Embryonic facial prominence (tissue), 1 donor: ENCODE measurements around the gene PIGV.

Source experiments
- DNase-seq: peaks from one replicate; pipeline ENCODE4 v3.0.0-alpha.2; 2016; ENCODE audit errors: extremely low spot score

Gene PIGV

DNA sequence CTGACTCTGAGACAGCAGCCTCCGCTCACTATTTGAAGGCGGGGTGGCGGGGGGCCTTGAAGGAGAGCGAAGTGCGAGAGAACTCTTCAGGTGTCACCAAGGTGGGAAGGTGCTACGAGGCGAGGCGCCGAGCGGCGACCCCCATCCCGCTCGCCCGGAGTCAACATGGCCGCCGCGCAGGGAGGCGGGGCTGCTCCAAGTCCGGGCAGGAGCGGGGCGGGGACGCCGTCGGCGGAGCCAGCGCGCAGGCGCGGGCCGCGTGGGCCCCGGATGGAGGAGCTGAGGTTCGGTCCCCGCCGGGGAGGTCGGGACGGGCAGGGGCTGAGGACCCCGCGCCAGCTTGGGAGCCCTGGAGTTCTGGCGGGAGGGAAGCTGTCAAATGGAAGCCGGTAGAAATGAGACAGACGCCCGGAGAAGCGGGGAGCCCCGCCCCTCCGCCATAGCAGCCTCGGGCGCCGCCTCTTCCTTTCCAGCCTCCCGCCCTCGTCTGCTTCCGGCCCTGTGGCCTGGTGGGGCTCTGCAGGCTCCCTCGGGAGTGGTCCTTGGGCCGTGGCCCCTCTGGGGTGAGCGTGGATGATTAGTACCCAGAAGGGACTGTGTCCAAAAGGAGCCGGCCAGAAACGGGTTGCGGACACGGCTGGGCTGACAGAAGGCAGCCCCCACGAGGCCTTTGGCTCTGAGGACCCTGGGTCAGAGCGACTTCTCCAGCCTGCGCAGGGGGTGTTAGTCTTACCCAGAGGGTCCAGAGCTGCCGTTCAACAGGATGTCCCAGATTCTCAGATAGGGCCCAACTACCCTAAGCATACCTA is at the start of gene PIGV:
Gene PIGV (plus strand): TSS at position 245 of the 809 bp plus-strand sequence. CDS start 2,866 bp downstream, outside the sequence.
- DNase-seq, result peak; percentile 83

DNA sequence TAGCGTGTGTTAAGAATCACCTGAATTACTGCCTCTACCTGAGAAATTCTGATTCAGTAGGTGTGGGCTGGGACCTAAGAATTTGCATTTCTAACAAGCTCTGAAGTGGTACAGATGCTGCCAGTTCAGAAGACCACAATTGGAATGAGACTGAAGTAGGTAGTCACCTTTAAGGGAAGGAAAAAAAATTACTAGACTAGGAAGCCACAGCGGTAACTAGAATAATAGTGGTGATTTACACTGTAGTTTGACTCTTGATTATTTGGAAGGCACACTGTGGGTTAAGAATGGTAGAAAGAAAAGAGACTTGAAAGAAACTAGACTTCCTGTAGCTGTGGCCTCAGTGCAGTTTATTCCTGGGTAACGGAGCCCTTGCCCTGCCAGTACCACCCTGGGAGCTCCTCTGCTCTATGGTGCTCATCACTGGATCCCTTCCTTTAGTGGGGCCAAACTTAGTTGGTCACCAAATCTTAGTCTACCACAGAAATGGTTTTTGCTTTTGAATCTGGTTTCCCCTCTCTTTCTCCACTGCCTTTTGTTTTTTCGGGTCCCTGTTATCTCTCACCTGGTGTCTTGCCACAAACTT is 48.3 kb upstream of the PIGV start:
- DNase-seq, result no peak

DNA sequence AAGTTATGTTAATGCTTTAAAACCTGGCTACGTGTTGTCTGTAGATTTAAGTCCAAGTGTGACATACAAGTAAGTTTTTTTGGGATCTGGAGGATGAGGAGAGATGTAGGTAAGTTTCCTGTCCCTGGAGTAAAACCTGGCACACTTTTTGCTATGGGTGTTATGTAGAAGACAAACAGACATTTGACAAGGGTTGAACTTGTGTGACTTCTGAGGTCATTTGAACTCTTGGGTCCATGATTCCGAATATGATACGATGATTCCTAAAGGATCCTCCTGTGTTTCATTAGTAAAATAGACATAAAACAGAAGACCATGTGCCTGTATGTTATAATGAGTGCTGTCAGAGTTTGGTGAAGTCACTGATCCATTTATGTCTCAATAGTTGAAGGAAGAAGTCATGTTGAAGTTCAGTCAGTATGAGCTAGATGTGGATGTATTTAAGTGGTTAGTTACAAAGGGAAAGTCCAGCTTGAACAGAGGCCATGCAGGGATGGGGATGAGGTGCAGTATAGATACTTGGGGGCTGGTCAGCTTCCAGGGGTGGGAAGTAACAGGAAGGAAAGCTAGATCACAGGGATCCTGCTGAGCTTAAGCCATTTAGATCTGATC is 47.6 kb upstream of the PIGV start:
- no peak for DNase-seq

DNA sequence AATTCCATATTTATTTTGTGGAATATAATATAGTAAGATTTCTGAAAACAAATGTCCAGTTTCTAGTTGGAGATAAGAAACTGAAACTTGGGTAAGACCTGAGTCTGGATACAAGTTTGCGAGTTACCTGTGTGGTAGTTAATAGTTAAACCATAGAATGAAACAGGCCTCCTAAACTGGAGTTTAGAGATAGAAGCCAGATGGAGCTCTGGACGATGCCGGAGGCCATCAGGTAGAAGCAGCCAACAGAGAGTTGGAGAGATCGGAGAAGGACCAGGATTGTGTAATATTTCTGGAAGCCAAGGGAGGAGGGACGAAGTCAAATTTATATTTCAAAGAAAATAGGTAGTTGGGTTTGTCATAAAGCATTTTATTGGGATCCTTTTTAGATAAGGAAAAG is 46.8 kb upstream of the PIGV start:
- no peak for DNase-seq

DNA sequence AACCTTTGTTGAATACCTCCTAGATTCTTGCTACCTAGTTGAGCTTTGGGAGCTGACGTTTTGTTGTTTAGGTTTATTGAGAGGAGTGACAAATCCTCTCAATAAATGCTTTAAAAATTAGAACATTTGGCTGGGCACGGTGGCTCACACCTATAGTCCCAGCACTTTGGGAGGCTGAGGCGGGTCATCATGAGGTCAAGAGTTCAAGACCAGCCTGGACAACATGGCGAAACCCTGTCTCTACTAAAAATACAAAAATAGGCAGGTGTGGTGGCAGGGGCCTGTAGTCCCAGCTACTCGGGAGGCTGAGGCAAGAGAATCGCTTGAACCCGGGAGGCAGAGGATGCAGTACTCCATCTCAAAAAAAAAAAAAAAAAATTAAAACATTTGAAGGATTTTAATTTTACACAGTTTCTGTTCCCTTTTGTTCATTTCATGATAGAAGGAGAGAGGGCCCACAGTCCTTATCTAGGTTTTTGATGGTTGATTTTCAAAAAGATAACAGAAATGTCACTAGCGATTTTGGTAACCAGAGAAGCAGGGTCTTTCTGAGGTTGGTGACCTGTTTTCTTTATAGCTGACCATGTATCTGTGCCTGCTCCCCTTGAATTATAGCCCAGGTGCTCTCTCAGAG is 44.2 kb upstream of the PIGV start:
- no peak for DNase-seq

DNA sequence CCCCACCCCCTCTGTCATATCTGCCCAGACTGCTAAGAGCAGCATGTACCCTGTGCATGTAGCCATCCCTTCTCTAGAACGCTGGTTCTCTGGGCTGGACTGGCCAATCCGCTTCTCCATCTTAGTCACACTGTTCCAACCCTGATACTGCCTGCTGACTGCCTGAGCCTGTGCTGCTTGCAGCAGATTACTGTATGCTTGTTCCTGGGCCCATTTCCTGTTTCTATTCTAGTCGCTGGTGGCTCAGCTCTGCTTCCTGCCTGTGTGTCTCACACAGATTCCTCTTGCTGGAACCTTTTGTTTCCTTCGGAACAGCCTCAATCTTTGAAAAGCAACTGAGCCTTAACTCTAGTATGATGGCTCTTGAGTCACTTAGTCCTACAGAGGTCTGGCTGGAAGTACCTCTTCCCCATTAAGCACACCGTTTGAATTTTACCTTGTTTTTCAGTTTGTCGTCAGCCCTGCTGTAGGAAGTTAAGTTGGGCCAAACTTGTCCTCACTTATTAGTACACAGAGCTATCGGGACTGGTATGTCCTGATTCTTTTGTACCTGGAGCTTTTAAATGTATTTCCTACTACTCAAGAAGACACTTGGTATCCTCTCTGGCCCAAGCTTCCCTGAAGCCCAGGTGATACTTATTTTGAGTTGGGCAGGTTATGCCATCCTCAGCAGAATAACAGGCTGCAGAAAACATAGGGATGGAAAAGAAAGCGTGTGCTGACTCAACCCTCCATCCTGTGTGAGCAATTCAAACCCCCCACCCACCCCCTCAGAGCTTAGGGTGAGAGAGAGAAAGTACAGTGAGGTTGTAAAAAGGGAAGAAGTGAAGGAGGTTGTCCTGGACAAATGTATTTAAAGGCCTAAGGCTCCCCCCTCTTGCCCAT is 43.4 kb upstream of the PIGV start:
- no peak for DNase-seq

DNA sequence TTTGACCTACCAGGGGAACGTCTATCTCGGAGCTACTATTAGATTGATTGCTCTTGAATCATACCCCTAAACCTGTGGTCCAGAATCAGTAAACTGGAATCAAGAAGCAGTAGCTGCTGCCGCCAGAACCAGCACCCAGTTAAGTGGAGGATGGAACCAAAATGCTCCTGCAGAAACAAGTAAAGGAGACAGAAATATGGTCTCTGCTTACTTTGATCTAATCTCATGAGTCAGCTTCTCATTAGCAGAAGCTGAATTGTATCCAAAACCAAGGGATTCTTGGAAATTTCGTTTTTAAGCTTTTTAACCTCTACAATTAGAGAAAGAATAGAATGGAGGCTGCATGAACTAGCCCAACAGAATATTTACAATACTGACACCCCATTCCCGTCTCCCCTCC is 42.6 kb upstream of the PIGV start:
- no peak for DNase-seq

DNA sequence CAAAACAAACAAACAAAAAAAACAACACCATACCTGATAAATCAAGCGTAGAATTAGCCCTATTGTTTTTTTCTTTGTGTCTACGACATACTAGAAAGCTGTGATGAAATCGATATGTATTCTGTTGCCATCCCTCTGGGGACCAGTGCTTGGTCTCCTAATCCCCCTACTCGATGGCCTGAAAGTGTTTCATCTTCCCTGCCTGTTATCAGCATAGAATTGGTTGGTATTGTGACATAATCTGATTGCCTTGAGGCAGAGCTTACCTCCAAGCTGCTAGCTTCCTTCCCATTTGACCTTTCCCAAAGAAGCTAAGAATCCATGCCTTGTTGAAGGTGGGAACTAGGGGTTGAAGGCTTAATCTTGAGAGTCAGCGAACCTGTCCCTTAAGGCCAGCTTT is 40.7 kb upstream of the PIGV start:
- DNase-seq, result no peak

DNA sequence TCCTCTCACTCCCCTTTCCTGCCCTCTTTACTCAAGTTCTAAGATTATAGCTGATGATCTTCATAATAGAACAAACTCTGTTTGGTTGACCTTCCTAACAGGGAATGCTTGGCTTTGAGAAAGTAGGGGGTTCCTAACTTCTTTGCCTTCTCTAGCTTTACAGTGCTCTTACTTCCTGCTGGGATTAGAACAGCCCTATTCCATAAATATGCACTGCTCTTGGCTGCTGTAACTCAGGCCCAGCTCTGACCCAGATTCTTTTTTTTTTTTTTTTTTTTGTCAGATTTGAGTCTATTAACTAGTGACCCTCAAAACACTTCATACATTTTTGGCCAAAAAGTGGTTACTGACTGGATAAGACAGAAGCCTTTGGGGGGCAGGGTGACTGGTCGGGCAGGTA is 39.4 kb upstream of the PIGV start:
- no peak for DNase-seq

DNA sequence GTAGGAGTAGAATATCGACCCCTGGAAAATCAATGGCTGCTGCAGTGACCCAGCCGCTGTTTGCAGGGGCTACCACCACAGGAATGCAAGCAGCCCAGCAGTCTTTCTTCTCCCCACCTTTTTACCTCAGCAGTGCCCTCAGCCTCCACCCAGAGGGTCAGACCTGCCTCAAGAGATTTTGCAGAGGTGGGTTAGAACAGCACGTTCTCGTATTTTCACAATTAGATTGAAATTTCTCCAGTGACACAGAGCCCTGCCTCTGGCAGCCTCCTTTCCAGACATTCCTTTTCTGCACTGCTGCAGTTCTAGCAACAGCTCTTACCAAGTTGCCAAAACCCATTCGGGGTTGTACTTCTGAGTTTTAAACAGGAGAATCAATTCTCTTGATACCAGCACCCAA is 38.3 kb upstream of the PIGV start:
- no peak for DNase-seq

DNA sequence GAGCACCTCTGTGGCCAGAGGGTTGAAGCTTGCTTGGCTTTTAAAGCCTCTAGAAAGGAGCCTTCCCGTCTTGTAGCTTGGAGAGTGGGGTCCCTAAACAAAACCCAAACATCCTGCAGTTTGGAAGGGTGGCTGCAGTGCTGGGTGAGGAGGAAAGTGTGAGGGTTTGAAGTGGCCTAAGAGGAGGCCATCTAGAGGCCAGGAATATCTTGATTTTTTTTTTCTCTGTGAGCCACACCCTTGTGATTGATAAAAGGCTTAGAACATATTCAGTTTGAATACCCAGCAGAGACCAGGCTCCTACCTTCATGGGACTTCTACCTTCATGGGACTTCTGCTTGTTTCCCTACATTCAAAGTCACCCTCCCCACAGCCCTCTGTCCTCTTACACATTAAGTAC is 37.3 kb upstream of the PIGV start:
- DNase-seq, result no peak

DNA sequence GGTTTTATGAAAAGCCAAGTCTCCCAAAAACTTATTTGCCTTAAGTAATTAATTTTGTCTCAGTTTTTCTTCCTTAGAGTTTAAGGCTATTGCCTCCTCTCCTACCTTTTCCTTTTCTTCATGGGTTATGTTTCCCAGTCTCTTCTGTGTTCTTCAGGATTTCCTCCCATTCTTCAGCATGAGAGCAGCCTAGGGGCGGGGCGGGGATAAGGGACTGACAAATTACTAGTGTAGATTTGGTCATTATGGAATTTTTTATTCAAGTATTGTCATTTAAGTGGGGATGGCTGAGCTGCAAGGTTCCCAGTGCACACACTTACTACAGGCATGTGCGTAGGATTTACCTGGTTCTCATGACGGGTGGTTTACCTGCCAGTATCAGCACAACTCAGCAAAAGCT is 35.2 kb upstream of the PIGV start:
- no peak for DNase-seq

DNA sequence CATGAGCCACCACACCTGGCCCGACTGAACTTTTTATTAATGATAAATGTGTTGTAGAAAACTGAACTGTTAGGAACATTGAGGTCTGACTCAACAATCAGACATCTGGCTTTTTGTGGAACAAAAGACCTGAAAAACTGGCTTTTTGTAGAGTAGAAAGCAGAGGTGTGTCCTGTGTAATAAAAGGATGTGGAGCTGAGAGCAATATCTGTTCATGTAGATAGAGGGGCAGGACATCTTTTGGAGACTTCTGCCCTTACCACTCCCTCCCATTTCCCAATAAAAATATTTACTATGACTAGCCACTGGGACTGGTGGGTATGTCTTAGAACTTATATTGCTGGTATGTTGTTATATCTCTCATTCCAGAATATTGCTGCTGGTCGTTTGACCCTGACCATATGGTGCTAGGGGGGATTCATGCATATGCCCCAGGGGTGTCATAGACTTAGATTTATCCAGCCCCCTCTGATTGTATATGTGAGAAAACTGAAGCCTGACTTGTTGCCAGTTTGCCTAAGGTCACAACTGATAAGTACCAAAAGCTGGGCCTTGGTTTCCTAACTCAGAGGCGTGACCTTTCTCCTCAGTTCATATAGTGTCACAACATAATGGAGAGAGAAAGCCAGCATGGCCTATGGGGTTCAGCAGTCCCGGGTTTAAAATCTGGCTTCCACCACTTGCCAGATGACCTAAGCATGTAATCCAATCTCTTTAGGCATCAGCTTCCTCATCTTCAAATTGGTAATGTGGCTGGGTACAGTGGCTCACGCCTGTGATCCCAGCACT is 33.5 kb upstream of the PIGV start:
- DNase-seq, result no peak

DNA sequence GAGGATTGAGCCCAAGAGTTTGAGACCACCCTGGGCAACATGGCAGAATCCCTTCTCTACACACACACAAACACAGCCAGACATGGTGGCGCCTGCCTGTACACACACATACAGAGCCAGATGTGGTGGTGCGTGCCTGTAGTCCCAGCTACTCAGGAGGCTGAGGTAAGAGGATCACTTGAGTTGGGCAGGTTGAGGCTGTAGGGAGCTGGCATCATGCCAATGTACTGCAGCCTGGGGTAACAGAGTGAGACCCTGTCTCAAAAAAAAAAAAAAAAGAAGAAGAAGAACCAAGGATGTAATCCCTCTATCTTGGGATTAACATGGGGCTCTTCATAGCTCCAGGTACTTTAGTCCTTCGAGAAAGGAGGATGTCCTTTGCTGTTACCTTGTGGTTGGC is 29.4 kb upstream of the PIGV start:
- no peak for DNase-seq

DNA sequence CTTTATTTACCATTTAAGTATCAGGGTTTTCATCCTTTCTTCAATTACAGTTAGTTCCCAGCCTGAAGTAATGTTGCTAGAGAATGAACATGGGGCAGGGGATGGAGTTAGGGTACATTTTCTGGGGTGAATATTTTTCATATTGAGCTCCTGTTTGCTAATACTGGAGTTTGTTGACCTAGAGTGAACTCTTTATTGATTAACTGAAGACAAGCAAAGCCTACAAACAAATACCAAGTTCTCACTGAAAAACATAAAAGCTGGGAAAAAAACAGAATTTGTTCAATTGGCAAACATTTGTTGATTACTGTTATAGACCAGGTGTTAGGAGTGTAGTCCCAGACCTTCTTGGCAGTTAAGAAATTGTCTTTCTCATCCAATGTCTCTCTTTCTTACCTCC is 28.2 kb upstream of the PIGV start:
- no peak for DNase-seq

DNA sequence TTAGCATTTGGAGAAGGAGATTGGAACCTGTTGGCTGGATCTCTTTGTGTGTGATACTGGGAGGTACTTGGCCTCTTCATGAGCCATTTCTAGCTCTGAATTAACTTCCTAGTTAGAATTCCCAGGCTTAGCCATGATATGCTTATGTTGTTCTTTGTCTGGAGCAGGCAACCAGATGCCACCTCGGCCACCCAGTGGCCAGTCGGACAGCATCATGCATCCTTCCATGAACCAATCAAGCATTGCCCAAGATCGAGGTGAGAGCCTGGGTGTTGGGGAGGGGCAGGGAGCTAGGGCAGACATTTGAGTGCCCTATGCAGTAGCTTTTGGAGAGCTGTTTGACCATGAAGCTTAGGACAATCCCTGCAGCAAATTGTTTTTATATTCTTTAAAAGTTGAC is 26.5 kb upstream of the PIGV start:
- no peak for DNase-seq

DNA sequence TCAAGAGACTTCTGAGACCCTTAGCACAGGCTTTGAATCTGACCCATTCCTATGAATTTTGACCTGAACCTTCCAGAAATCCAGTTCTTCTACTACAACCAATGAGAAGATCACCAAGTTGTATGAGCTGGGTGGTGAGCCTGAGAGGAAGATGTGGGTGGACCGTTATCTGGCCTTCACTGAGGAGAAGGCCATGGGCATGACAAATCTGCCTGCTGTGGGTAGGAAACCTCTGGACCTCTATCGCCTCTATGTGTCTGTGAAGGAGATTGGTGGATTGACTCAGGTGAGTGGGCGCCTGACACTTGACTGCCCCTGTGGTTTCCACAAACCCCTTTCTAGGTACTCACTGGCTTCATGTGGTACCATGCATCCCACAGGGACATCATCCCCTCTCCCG is 20.0 kb upstream of the PIGV start:
- no peak for DNase-seq

DNA sequence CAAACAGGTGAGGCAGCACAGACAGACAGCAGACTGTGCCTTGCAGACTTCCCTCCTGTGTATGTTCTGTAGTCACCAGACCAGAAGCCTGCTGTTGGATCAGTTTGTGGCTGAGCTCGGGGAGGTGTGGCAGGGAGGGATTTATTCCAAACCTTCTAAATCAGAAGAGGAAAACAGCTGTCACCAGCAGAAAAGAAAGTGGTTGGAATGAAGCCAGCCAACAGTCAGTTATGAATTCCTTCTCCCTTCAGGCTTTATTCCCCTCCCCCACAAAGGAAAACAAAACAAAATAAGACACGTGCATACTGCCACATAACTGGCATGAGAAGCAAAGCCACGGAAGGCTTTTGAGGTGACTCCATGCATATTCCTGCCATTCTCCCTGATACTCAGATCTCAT is 19.0 kb upstream of the PIGV start:
- DNase-seq, result peak; percentile 39

DNA sequence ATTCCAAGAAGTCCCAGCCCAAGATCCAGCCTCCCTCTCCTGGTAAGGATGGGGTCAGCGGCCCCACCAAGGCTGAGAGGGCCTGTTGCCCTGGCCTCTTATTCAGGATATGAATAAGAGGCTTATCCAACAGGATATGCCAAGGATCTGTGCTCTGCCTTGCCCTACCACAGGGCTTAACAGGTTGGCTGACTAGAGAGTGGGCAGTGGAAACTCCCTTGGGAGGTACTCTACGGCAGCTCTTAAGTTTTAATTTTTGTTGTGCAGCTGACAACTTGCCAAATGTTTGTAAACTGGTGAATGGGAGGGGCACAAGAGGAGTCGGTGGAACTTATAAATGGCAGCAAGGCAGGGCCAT is 16.5 kb upstream of the PIGV start:
- no peak for DNase-seq

DNA sequence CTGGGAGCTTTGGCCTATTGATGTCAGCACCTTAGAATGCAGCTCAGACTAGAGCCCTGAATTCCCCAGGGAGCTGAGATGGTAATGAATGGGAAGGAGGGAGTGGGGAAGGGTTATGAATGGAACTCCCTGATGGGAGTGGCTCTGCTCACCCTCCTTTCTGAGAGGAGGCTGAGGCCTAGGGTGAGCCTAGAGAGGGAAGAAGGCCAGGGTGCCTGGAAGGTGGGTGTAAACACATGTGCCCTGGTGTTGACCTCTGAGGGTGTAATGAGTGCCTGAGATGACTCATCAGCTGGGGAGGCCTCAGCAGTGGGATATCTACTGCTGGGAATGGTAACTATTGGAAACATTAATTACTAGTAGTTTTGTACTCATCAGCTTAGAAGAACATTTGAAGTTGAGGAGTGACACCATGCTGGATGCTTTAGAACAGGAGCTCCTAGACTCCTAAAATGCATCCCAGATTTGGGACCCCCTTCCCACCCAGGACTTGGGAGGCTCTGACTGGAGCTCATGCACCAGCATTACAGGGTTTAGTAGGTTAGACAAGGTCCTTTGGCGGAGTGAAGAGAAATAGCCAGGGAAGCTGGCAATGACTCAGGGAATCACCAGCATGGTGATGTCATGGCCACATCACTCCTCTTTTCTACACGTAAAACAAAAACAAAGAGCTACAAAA is 16.0 kb upstream of the PIGV start:
- no peak for DNase-seq

DNA sequence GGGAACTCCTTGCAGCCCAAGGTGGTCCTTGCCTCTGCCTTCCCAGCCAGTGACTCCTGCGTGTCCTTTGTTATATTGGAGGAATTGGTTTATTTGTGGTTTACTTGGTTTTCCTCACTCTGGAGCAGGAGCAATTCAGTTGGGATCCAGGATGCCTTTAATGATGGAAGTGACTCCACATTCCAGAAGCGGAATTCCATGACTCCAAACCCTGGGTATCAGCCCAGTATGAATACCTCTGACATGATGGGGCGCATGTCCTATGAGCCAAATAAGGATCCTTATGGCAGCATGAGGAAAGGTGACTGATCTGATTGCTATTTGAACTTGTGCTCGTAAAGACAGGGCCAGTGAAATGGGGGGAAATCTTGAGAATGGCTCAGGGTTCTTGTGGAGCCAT is 15.1 kb upstream of the PIGV start:
- DNase-seq, result no peak
